Mucosa of rectum (tissue), 2 donors: Measurements from ENCODE around the gene LETMD1.

Source experiments
- H3K27ac ChIP-seq, 2 donors: one replicate each; pipeline ENCODE4 v1.7.0; 2013; ENCODE audit warnings: inconsistent platforms in 2 of 2, low read depth in 2 of 2, low read length in 2 of 2
- H3K27me3 ChIP-seq, 2 donors: one replicate each; pipeline ENCODE4 v1.7.0; 2013; ENCODE audit warnings: low read length in 2 of 2; ENCODE audit not compliant: control insufficient read depth in 2 of 2, insufficient read depth in 2 of 2
- H3K36me3 ChIP-seq, 2 donors: one replicate each; pipeline ENCODE4 v1.7.0; 2013; ENCODE audit warnings: low read length in 2 of 2; ENCODE audit not compliant: control insufficient read depth in 2 of 2, insufficient read depth in 2 of 2
- H3K4me1 ChIP-seq, 2 donors: one replicate each; pipeline ENCODE4 v1.7.0; 2013; ENCODE audit warnings: low read length in 2 of 2, mild to moderate bottlenecking in 1 of 2; ENCODE audit not compliant: control insufficient read depth in 2 of 2, insufficient read depth in 2 of 2
- H3K4me3 ChIP-seq, 2 donors: one replicate each; pipeline ENCODE4 v1.7.0; 2013; ENCODE audit warnings: low read length in 2 of 2
- H3K9ac ChIP-seq, 2 donors: one replicate each; pipeline ENCODE4 v1.7.0; 2013; ENCODE audit warnings: low read length in 2 of 2, low read depth in 1 of 2, mild to moderate bottlenecking in 1 of 2
- H3K9me3 ChIP-seq, 2 donors: one replicate each; pipeline ENCODE4 v1.7.0; 2013; ENCODE audit warnings: low read length in 2 of 2; ENCODE audit not compliant: control insufficient read depth in 2 of 2
- donor health status: healthy.
- donor health status: Normal muscosa, but diverticular disease.

LETMD1 gene

DNA sequence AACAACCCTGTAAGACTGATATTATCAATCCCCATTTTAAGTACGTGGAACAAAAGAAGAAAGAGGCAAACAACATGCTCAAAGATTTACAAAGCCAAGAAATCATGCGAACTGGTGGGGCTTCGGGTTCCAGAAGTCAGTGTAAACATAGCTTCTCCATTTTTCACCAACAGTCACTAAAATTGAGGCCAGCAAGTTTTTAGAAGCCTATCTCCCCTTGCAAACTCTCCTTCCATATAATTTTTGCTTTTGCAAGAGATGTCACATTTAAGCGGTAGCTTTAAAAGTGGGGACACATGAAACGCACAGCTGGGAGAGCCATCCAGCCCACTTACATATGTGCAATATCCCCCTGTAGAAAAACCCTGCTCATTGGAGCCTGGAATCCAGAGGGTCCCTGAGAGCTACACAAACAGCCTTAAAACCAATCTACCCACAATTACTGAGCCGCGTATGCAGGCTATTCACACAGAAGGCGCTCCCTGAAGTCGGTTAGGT is 22.7 kb upstream of the LETMD1 start:
- Histone ChIP-seq H3K27ac (peak overlapping the region; percentile 87 to 92), H3K4me1 (peaks cover 14% of the 10 kb centered on the region in 2 donors), H3K36me3 (no peaks in the 10 kb centered on the region), H3K9me3 (no peaks in the 10 kb centered on the region), H3K4me3 (peak overlapping the region; percentile 68 to 93), H3K27me3 (no peaks in the 10 kb centered on the region), H3K9ac (peak overlapping the region; percentile 43 to 71)

DNA sequence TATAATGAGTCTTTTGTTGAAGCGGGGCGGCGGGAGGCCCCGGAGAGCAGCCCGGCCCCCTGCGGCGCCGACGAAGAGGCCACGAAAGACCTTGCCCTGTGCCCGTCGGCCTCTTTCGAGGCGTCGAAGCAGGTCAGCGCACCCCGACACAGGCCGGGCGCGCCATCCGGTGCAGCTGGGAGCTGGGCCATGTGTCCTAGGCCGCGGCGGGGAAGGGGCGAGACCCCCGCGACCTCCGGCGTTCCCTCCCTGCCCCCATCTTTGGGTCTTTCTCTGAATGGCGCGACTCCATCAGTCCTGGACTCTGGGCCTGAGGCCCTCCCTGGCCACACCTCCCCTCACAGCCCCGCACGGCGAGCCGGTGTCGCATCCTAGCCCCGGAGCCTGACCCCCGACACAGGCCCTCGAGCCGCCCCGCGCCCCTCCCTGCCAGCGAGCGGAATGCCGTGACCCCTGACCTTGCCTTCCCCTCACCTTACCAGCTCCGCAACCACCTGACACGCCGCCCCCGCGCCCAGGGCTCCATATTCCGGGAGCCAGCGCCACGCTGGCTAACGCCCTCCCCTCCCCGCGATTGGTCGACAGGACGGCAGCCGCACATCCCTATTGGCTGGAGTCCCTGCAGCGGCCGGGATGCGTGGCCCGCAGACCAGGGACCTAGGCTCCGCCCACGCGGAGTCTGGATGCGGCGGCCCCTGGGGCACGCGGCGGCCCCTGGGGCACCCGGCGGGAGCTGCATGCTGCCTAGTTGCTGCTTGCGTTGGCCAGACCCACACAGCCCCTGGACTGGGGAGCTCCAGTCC is 22.1 kb upstream of the LETMD1 start, which contains the start of gene SLC11A2:
Gene SLC11A2 (minus strand): TSS at position 549 of the 803 bp plus-strand sequence. CDS start 15,656 bp downstream, outside the sequence.
- H3K4me3 ChIP-seq: peak within 1 kb of the TSS; percentile 68 to 93
- no peaks in the 10 kb centered on the region for H3K9me3 ChIP-seq
- H3K27ac ChIP-seq: peak within 1 kb of the TSS; percentile 87 to 92
- H3K36me3 ChIP-seq: no peaks in the 10 kb centered on the region
- H3K9ac ChIP-seq: peak within 1 kb of the TSS; percentile 71 to 80
- H3K4me1 ChIP-seq: peaks cover 14% of the 10 kb centered on the region in 2 donors
- H3K27me3 ChIP-seq: no peaks in the 10 kb centered on the region

DNA sequence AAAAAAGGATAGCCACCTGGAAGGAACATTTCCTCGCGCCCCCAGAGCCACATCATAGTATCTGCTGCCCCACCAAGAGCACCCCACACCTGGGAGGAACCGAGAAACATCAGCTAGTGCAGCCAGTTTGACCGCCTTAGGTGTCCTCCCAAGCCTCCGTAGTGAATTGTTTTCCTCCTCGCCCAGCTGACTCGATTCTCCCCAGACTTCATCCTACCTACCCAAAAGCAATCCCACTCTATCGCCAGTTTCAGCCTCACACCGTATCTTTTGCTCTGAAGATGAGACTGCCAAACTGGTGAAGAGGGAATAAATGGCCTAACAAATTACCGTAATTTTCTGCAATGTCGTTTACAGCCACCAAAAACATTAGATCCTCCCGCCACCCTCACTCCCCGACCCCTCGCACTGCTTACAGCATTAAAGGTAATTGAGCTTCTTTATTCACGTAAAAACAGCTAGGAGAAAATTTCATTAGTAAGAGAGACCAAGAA is 20.7 kb upstream of the LETMD1 start:
- Histone ChIP-seq H3K9ac (no peak overlapping the region), H3K27me3 (no peaks in the 10 kb centered on the region), H3K9me3 (no peaks in the 10 kb centered on the region), H3K4me3 (no peak overlapping the region), H3K4me1 (peaks cover 14% of the 10 kb centered on the region in 2 donors), H3K27ac (no peak overlapping the region), H3K36me3 (no peaks in the 10 kb centered on the region)

DNA sequence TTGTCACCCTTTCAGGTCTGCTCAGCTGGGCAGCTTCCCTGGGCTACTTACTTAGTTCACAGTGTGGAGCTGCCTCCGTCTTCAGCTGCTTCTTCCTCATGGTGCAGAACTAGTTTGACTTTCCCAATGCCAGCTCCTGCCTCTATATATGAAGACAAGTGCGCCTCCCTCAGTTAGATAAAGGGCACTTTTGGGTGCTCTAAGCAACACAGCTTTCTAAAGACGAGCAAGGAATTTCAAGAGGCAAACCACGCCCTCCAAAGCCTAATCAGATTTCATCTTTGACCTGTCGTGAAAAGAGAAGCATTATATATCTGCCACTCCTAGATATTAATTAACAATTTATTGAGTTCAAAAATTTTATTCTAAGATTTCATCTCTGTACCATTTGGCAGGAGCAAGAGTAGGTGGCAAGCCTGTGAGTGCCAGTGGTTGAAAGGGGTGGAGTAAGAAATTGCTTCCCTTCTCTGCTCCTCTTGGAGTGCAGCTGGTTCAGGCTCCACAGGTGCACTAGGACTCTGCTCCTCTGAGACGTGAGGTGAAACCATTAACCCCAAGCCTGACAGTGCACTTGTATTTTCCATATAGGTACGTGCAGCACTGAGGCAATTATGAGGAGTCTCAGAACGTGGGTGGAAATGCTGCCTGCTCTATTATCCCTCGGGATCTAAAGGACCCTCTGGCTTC is 19.9 kb upstream of the LETMD1 start:
- Histone ChIP-seq H3K4me3 (peak overlapping the region; percentile 11 to 39), H3K4me1 (peaks cover 14% of the 10 kb centered on the region in 2 donors), H3K36me3 (no peaks in the 10 kb centered on the region), H3K9me3 (no peaks in the 10 kb centered on the region), H3K9ac (no peak overlapping the region), H3K27me3 (no peaks in the 10 kb centered on the region), H3K27ac (no peak overlapping the region)

DNA sequence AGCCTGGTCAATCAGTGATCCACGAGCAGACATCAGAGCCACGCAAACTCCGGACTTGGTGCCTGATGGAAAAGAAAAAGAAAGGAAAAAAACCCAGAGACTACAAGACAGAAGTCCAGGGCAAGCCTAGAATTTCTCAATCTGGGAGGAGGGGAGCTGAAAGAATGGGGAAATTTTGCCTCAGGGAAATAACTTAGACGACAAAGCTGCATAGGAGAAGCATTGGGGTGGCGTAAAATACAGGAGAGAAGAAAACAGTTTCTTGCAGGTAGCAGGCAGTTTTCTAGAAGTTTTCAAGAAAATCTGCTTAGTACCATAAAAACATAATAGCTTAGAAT is 19.3 kb upstream of the LETMD1 start:
- H3K27me3 ChIP-seq: no peaks in the 10 kb centered on the region
- H3K4me1 ChIP-seq: peaks cover 10 to 11% of the 10 kb centered on the region in 2 donors
- H3K27ac ChIP-seq: no peak overlapping the region
- H3K4me3 ChIP-seq: peak overlapping the region in 1 of 2 donors; percentile 39
- H3K9me3 ChIP-seq: no peaks in the 10 kb centered on the region
- no peak overlapping the region for H3K9ac ChIP-seq
- no peaks in the 10 kb centered on the region for H3K36me3 ChIP-seq

DNA sequence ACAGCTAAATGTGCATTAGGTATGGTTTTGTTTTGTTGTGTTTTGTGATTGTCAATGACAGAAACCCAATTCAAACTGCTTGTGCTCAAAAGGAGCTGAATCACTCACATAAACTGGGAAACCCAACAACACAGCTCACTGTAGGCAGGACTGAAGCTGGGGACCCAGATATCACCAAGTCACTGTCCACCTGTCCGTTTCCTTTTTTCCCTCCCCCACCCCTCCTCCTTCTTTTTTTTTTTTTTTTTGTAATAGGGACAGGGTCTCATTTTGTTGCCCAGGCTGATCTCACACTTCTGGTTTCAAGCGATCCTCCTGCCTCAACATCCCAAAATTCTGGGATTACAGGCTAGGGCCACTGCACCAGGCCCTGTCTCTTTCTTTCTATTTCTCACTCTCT is 15.1 kb upstream of the LETMD1 start:
- H3K4me1 ChIP-seq: no peaks in the 10 kb centered on the region
- H3K36me3 ChIP-seq: no peaks in the 10 kb centered on the region
- H3K9me3 ChIP-seq: no peaks in the 10 kb centered on the region
- no peaks in the 10 kb centered on the region for H3K27me3 ChIP-seq
- no peak overlapping the region for H3K9ac ChIP-seq
- no peak overlapping the region for H3K4me3 ChIP-seq
- no peak overlapping the region for H3K27ac ChIP-seq

DNA sequence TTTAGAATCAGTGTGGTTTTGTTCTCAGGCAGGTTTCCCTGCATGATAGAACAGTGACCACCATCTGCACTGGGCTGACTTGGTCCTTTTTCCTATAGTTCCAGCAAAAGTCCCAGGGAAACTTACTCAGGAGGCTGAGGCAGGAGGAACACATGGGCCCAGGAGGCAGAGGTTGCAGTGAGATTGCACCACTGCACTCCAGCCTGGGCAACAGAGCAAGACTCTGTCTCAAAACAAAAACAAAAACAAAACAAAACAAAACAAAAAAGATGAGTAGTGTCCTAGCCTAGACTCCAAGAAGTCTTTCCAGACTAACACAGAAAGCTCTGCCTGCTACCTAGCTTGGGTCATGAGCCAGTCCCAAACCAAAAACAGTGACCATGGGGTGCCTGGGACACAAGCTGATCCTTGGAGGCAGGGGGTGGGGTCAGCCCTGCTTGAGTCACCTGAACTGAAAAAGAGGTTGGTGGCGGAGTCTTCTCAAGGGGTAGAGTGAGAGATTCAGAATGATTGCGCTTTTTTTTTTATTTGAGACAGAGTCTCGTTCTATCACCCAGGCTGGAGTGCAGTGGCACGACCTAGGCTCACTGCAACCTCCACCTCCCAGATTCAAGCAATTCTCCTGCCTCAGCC is 14.6 kb upstream of the LETMD1 start:
- Histone ChIP-seq H3K9ac (no peak overlapping the region), H3K9me3 (no peaks in the 10 kb centered on the region), H3K27me3 (no peaks in the 10 kb centered on the region), H3K27ac (no peak overlapping the region), H3K36me3 (no peaks in the 10 kb centered on the region), H3K4me3 (no peak overlapping the region), H3K4me1 (no peaks in the 10 kb centered on the region)

DNA sequence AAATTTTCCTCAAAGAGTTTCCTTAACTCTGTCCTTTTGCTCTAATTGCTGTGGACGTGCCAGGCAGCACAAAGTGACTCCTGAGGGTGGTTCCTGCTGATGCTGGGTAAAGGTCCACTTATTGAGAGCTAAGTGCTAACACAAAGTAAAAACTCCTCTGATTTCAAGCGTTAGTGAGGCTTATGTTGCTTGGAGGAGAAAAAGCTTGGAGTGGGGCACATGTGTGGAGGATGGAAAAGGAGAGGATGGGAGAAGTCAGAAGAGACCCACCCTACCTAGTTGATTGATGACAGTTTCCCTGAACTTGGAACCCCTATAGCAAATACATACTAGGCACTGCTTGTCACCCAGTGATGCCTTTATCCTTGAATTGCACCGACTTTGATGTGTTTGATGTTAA is 11.8 kb upstream of the LETMD1 start:
- Histone ChIP-seq H3K4me3 (no peak overlapping the region), H3K36me3 (no peaks in the 10 kb centered on the region), H3K9me3 (no peaks in the 10 kb centered on the region), H3K27me3 (no peaks in the 10 kb centered on the region), H3K4me1 (no peaks in the 10 kb centered on the region), H3K27ac (no peak overlapping the region), H3K9ac (no peak overlapping the region)

DNA sequence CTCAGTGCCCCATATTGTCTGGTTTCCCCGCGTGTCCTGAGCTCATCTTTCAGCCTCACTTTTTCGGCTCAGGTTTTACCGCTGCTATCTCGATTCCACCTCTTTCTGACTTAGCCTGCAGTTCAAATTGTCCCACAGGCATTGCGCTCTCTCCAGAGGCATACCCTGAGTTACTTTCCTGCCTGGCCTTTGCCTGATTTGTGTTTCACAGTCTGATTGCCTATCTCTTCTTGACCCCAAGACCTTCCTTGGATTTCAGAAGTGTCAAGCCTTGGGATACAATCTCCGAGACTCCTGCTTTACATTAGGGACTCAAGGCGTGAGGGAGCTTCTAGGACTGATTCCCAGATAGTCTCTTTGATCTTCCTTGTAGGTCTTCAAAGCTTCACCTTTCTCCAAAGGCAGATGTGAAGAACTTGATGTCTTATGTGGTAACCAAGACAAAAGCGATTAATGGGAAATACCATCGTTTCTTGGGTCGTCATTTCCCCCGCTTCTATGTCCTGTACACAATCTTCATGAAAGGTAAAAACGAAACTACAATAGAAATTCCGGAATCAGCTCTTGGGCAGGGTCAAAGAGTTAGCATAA is 629 bp downstream of the LETMD1 start:
- H3K27ac ChIP-seq: peak overlapping the region; percentile 99

More for the DNA sequence above, 629 bp downstream of the LETMD1 start:
- Histone ChIP-seq H3K9me3 (no peaks in the 10 kb centered on the region), H3K4me3 (peak overlapping the region; percentile 94 to 99), H3K9ac (peak overlapping the region; percentile 96 to 99), H3K36me3 (peaks cover 10 to 11% of the 10 kb centered on the region in 2 donors), H3K4me1 (peaks cover 4 to 21% of the 10 kb centered on the region in 2 donors), H3K27me3 (no peaks in the 10 kb centered on the region)
